RWPE1 (cell line): ENCODE data around the gene CTNNA1.
A peak's percentile ranks its signal among the peaks of the same experiment; 100 is the strongest.

Source experiments
- CTCF ChIA-PET: fragments of 350-600 bp; sonication (Branson Sonifier 250); formaldehyde crosslinking; extraction: SDS; loops from one replicate; lab custom pipeline; 2021; lab: Yijun Ruan, JAX
- POLR2A ChIA-PET: fragments of 400-600 bp; formaldehyde crosslinking; extraction: SDS; loops from one replicate; lab custom pipeline; 2020; ENCODE audit warnings: antibody characterized with exemption; ENCODE audit not compliant: low non-redundant PET; lab: Yijun Ruan, JAX
- DNase-seq: peaks from one replicate; pipeline ENCODE4 v3.0.0; 2012; ENCODE audit warnings: low spot score
- H3K27ac ChIP-seq: fragments of 450-650 bp; 2 replicates; pipeline ENCODE4 v1.5.1; 2017
- CTCF ChIP-seq: fragments of 450-650 bp; conservative IDR thresholded peaks from 2 replicates; pipeline ENCODE4 v1.5.1; 2017; ENCODE audit warnings: low read depth, mild to moderate bottlenecking

Gene CTNNA1

DNA sequence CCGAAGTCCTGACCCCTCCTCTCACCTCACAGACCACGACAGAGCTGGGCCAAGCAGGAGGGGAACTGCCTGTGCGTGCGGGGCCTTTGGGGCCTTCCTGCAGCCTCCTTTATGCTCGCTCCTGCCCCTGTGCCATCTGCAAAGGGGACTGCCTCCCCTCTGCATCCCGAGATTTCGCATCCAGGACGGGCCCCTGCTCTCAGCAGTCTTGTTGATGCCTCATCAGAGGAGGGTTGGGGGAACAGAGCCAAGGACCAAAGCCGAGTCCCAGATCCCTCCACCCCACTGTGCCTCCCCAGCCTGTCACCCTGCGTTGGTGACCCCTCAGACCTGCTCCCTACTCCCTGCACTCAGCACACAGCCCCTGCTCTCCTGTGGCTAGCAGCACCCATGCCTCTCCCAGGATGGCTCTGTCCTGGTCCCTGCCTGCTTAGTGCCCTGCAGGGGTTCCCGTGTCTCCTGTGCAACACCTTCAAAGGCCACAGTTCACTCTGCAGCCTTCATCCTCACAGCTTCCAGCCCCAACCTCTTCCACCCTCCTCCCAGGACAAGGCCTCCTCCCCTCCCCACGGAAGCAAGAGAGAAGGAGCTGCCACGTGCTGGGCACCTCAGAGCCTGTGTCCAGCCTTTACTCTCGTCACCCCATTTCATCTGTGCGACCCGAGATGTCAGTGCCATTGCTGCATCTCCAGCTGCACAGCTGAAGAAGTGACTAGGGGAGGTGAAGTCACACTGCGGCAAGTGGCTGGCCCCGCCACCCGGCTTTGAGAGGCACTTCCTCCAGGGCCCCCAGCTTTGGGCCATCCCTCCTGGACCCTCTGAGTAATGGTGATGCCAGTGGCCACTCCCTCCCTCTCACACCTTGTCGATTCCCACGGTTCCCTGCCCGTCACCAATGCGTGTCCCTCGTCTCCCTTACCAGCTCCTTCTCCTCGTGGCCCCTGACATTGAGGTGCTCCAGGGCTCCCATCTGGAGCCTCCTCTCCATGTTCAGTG lies 184.5 kb downstream of the CTNNA1 start:
- CTCF ChIA-PET: interaction anchor here (0.7 kb wide), 1 partner anchor 359 kb away, joined by 3 read pairs; no protein-coding TSS in a partner anchor

GRCh38 chr5:138938526-138938925 lies 185.3 kb downstream of the CTNNA1 start:
- DNase-seq: no peak
- ChIA-PET CTCF (no interaction called here), POLR2A (no interaction called here)
- no peak overlapping the region for H3K27ac ChIP-seq
- no peak for TF ChIP-seq CTCF

More for the DNA sequence above, 184.5 kb downstream of the CTNNA1 start:
- POLR2A ChIA-PET: no interaction called here
- no peak for TF ChIP-seq CTCF
- no peak for DNase-seq
- H3K27ac ChIP-seq: 0 out of 2 replicates have a peak overlapping the region, but pooled peaks have one; percentile 2

- TF ChIP-seq CTCF: no peak
- DNase-seq: no peak
- CTCF ChIA-PET: no interaction called here
Observed at GRCh38 chr5:138942066-138942465, 188.8 kb downstream of the CTNNA1 start.

DNA sequence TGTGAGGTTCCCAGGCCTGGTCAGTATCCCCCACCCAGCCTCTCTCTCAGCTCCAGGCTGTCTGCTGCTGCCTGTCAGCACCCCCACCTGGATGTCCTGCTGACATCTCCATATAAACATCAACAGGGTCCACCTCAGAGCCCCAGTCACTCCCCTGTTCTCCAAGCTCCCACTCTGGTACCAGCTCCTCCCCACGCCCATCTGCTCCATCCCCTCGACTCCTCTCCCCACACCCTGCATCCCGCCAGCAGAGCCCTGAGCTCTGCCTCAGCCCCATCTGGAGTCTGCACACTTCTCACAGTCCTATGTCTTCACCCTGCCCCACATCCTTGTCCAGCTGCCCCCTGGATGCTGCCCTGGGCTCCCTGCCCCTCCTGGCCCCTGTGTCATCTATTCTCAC lies 189.6 kb downstream of the CTNNA1 start:
- H3K27ac ChIP-seq: 0 out of 2 replicates have a peak overlapping the region, but pooled peaks have one; percentile 7
- CTCF ChIA-PET: interaction anchor here (0.7 kb wide), 1 partner anchor 10 kb away, joined by 6 read pairs; no protein-coding TSS in a partner anchor
- POLR2A ChIA-PET: no interaction called here
- no peak for DNase-seq
- no peak for TF ChIP-seq CTCF

More at GRCh38 chr5:138942066-138942465, 188.8 kb downstream of the CTNNA1 start:
- POLR2A ChIA-PET: no interaction called here
- no peak overlapping the region for H3K27ac ChIP-seq

GRCh38 chr5:138943599-138944173 lies 190.5 kb downstream of the CTNNA1 start:
- peak overlapping the region; percentile 7; the same call in 1 of the 2 replicates for H3K27ac ChIP-seq
- TF ChIP-seq CTCF: no peak
- ChIA-PET POLR2A (no interaction called here), CTCF (no interaction called here)
- DNase-seq: no peak

DNA sequence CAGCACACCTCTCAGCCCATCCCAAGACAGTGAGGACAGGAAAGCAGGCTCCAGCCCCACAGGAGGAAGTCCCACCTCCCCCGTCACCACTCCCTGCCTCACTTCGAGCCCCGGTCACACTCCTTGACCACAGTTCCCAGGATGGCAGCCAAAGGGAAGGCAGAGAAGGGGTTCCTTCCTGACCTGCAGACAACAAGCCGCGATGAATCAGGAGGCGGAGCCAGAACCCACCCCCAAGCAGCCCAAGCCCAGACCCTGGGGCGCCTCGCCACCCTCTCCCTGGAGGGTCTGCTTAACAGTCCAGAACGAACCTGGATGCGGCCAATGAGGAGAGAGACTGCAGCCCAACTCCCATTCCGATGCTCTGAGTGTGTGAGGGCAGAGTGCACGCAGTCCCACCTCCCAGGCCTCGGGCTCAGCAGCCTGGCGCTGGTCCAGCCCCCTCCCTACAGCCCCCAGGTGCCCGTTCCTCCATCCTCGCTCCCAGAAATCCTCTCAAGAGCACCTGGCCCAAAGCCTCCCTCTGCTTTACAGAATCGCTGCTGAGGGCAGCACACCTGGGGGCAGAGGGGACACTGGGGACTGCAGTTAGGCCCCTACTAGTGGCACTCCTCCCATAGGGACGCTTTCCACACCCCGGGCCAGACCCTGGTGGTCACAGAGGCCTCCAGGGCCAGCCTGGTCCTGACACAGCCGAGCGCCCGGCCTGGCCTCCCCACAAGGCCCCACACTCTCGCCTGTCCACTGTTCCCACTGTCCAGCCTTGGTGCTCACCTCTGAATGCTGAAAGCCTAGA lies 191.5 kb downstream of the CTNNA1 start:
- peak; percentile 27 for DNase-seq
- H3K27ac ChIP-seq: peak overlapping the region; percentile 7
- ChIA-PET CTCF (no interaction called here), POLR2A (no interaction called here)
- no peak for TF ChIP-seq CTCF
